OCI-LY1 (cell line): ENCODE data around the gene MPEG1.

ENCODE experiments used
- H2AFZ ChIP-seq: fragments of 200-600 bp; sonication (generic), shearing (Covaris generic); 2 replicates; pipeline ENCODE4 v1.6.0; 2014; ENCODE audit warnings: antibody characterized with exemption, mild to moderate bottlenecking, low read length
- H3F3A ChIP-seq: fragments of 200-600 bp; sonication (generic), shearing (Covaris generic); 2 replicates; pipeline ENCODE4 v1.6.0; 2014; ENCODE audit warnings: mild to moderate bottlenecking, antibody characterized with exemption, low read length, moderate library complexity; ENCODE audit not compliant: insufficient read depth
- H3K27ac ChIP-seq: fragments of 200-600 bp; sonication (generic); 2 replicates; pipeline ENCODE4 v1.5.1; 2014; ENCODE audit warnings: low read length, mixed run types, mild to moderate bottlenecking, low read depth; ENCODE audit not compliant: poor library complexity, severe bottlenecking
- H3K27me3 ChIP-seq: fragments of 200-600 bp; sonication (generic); 2 replicates; pipeline ENCODE4 v1.6.0; 2014; ENCODE audit warnings: antibody characterized with exemption, mild to moderate bottlenecking, low read length, moderate library complexity; ENCODE audit not compliant: insufficient read depth
- H3K36me3 ChIP-seq: fragments of 200-600 bp; sonication (generic); 2 replicates; pipeline ENCODE4 v1.6.1; 2014; ENCODE audit warnings: mild to moderate bottlenecking, antibody characterized with exemption, low read length, moderate library complexity, mixed read lengths; ENCODE audit not compliant: insufficient read depth
- H3K4me1 ChIP-seq: fragments of 200-600 bp; sonication (generic); 2 replicates; pipeline ENCODE4 v1.5.1; 2014; ENCODE audit warnings: mild to moderate bottlenecking, low read length, moderate library complexity; ENCODE audit not compliant: insufficient read depth, severe bottlenecking
- H3K4me2 ChIP-seq: fragments of 200-600 bp; sonication (generic), shearing (Covaris generic); 2 replicates; pipeline ENCODE4 v1.6.1; 2014; ENCODE audit warnings: low read length
- H3K4me3 ChIP-seq: fragments of 200-600 bp; sonication (generic); 2 replicates; pipeline ENCODE4 v1.5.1; 2014; ENCODE audit warnings: low read length, low read depth, mild to moderate bottlenecking, mixed read lengths; ENCODE audit not compliant: poor library complexity, severe bottlenecking
- H3K79me2 ChIP-seq: fragments of 200-600 bp; shearing (Covaris generic); 2 replicates; pipeline ENCODE4 v1.6.1; 2016; ENCODE audit warnings: mixed run types, low read length, mixed read lengths; ENCODE audit not compliant: insufficient read depth
- H3K9ac ChIP-seq: fragments of 200-600 bp; sonication (generic), shearing (Covaris generic); 2 replicates; pipeline ENCODE4 v1.6.1; 2014; ENCODE audit warnings: mild to moderate bottlenecking, low read length, mixed read lengths
- H3K9me2 ChIP-seq: fragments of 200-600 bp; sonication (generic), shearing (Covaris generic); 2 replicates; pipeline ENCODE4 v1.6.1; 2014; ENCODE audit warnings: low read depth, mild to moderate bottlenecking, low read length, mixed read lengths
- H3K9me3 ChIP-seq: fragments of 200-600 bp; shearing (Covaris generic); 2 replicates; pipeline ENCODE4 v1.6.1; 2014; ENCODE audit warnings: low read length, mixed read lengths
- H4K20me1 ChIP-seq: fragments of 200-600 bp; sonication (generic), shearing (Covaris generic); 2 replicates; pipeline ENCODE4 v1.6.0; 2016; ENCODE audit warnings: mild to moderate bottlenecking, low read length; ENCODE audit not compliant: insufficient read depth
- CTCF ChIP-seq: fragments of 200-600 bp; sonication (generic), shearing (Covaris generic); IDR thresholded peaks from 2 replicates; pipeline ENCODE4 v1.5.1; 2017; ENCODE audit warnings: mild to moderate bottlenecking, antibody characterized with exemption, low read length, moderate library complexity, mixed read lengths
- EZH2 ChIP-seq: fragments of 200-600 bp; sonication (generic), shearing (Covaris generic); IDR thresholded peaks from 2 replicates; pipeline ENCODE4 v1.8.0; 2017; ENCODE audit warnings: borderline replicate concordance, mixed run types, mild to moderate bottlenecking, antibody characterized with exemption, low read length, moderate library complexity, mixed read lengths

The MPEG1 gene

DNA sequence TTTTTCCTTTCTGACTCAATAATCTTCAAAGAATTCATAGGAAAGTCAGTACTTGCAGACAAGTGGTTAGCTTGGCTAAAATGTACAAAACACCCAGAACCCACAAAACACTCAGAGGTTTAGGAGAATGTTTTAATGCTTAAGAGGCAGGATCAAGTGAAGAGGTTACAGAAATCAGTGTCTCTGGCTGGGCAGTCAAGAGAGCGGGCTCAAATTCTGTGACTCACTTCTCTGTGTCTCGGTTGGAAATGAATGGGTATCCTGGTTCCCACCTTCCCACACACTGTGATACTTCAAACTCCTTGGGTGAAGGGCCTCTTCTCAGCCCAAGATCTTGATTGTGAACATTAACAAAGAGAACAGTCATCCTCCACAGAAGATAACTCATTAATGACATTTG, 3.8 kb downstream of the MPEG1 start:
- no peaks in the 10 kb centered on the region for H3F3A ChIP-seq
- no peaks in the 10 kb centered on the region for H3K9me2 ChIP-seq
- no peak overlapping the region for H2AFZ ChIP-seq
- no peak overlapping the region for H3K27ac ChIP-seq
- no peaks in the 10 kb centered on the region for H3K79me2 ChIP-seq
- H3K27me3 ChIP-seq: no peaks in the 10 kb centered on the region
- no peak overlapping the region for H3K4me2 ChIP-seq
- TF ChIP-seq CTCF: no peak
- H4K20me1 ChIP-seq: no peaks in the 10 kb centered on the region
- no peaks in the 10 kb centered on the region for H3K36me3 ChIP-seq
- H3K9ac ChIP-seq: no peak overlapping the region
- H3K4me3 ChIP-seq: no peak overlapping the region
- peaks cover 49% of the 10 kb centered on the region for H3K4me1 ChIP-seq
- H3K9me3 ChIP-seq: no peaks in the 10 kb centered on the region

DNA sequence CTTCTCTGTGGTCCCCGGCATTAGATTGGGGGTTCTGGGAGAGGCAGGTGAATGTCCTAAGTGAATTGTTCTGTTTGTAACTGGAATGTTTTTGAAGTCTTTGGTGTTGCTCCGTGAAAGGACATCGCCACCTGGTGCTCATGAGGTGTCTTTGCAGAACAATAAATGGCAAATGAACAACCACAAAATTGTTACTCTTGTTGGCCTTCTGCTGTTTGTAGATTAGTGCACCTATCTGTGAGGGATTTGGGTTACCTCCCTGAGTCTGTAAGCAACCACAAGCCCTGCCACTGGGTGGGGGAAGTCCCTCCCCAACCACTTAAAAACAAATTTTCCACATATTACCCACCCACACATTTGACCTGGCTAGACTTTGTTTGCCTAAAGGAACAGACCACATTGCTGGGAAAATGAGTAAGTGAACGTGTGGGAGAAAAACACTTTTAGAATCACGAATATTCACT, 4.7 kb downstream of the MPEG1 start:
- Histone ChIP-seq H3K27me3 (no peaks in the 10 kb centered on the region), H3K4me1 (peaks cover 43% of the 10 kb centered on the region), H3K4me3 (no peak overlapping the region), H4K20me1 (no peaks in the 10 kb centered on the region), H3K9ac (no peak overlapping the region; the same call in 1 of the 2 replicates), H3K36me3 (no peaks in the 10 kb centered on the region), H3K27ac (no peak overlapping the region), H3K9me2 (no peaks in the 10 kb centered on the region), H2AFZ (no peak overlapping the region), H3F3A (no peaks in the 10 kb centered on the region), H3K79me2 (no peaks in the 10 kb centered on the region), H3K4me2 (no peak overlapping the region), H3K9me3 (no peaks in the 10 kb centered on the region)
- TF ChIP-seq EZH2 (no peak), CTCF (peak; percentile 82)

DNA sequence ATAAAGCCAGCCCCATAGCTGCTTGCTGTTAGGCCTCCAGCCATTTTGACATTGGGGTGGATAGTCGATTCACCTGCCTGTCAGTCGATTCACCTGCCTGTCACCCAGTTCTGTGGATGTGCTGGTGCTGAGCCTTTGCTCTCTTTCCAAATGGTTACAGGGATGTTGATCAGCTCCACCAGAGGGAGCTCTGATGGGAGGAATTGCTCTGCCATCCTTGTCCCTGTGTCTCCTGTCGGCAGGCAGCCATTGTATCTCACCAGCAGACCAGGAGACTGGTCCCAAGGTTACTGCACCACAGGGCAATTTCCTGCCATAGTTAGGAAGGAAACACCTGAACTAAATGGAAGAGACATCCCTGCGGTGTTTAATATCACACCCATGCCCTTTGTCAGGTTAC, 6.1 kb downstream of the MPEG1 start:
- Histone ChIP-seq H3K4me3 (no peak overlapping the region), H3K79me2 (no peaks in the 10 kb centered on the region), H3F3A (no peaks in the 10 kb centered on the region), H3K27ac (no peak overlapping the region), H3K9me2 (no peaks in the 10 kb centered on the region), H2AFZ (no peak overlapping the region), H4K20me1 (no peaks in the 10 kb centered on the region), H3K9ac (no peak overlapping the region), H3K27me3 (no peaks in the 10 kb centered on the region), H3K4me1 (peaks cover 33% of the 10 kb centered on the region), H3K36me3 (no peaks in the 10 kb centered on the region), H3K9me3 (no peaks in the 10 kb centered on the region), H3K4me2 (no peak overlapping the region)
- TF ChIP-seq CTCF (peak; percentile 61), EZH2 (no peak)
